Endodermal cell (in vitro differentiated cells): ENCODE results near the gene RBM45. TPM values are rescaled to one million over a fixed set of nuclear protein-coding genes. Genes with fewer than 3 reads are reported as not detected.

Experiments used
- DNase-seq: peaks from one replicate; pipeline ENCODE4 v3.0.0-alpha.2; 2017
- H3K27ac ChIP-seq: 2 replicates; pipeline ENCODE4 v1.5.1; 2013; ENCODE audit warnings: mild to moderate bottlenecking, low read depth, low read length, moderate library complexity
- H3K27me3 ChIP-seq: 2 replicates; pipeline ENCODE4 v1.6.1; 2013; ENCODE audit warnings: mild to moderate bottlenecking, low read length, moderate library complexity; ENCODE audit not compliant: insufficient read depth, control insufficient read depth, poor library complexity, severe bottlenecking
- H3K36me3 ChIP-seq: 2 replicates; pipeline ENCODE4 v1.7.0; 2013; ENCODE audit warnings: mild to moderate bottlenecking, low read length, moderate library complexity; ENCODE audit not compliant: control insufficient read depth, insufficient read depth
- H3K4me1 ChIP-seq: one replicate; pipeline ENCODE4 v1.7.0; 2013; ENCODE audit warnings: low read length; ENCODE audit not compliant: control insufficient read depth, insufficient read depth
- H3K4me3 ChIP-seq: 2 replicates; pipeline ENCODE4 v1.5.1; 2013; ENCODE audit warnings: mild to moderate bottlenecking, low read length, moderate library complexity
- H3K9ac ChIP-seq: 2 replicates; pipeline ENCODE4 v1.6.1; 2013; ENCODE audit warnings: mild to moderate bottlenecking, low read length, moderate library complexity; ENCODE audit not compliant: poor library complexity, severe bottlenecking; ENCODE audit errors: extremely low read depth
- H3K9me3 ChIP-seq: 2 replicates; pipeline ENCODE4 v1.6.1; 2013; ENCODE audit warnings: mild to moderate bottlenecking, low read length, moderate library complexity; ENCODE audit not compliant: control insufficient read depth
- H3K27ac Mint-ChIP-seq: 2 replicates; pipeline ENCODE4 v1.8.0; 2020; ENCODE audit warnings: mixed read lengths
- H3K27me3 Mint-ChIP-seq: 2 replicates; pipeline ENCODE4 v1.8.0; 2021; ENCODE audit warnings: mild to moderate bottlenecking, mixed read lengths; ENCODE audit not compliant: insufficient read depth
- H3K36me3 Mint-ChIP-seq: 2 replicates; pipeline ENCODE4 v1.8.0; 2020; ENCODE audit warnings: low read depth, mixed read lengths
- H3K4me1 Mint-ChIP-seq: 2 replicates; pipeline ENCODE4 v1.8.0; 2020; ENCODE audit warnings: mixed read lengths
- H3K4me3 Mint-ChIP-seq: 2 replicates; pipeline ENCODE4 v1.8.0; 2020; ENCODE audit warnings: mild to moderate bottlenecking, moderate library complexity, mixed read lengths
- H3K9me3 Mint-ChIP-seq: 2 replicates; pipeline ENCODE4 v1.8.0; 2020; ENCODE audit warnings: mild to moderate bottlenecking, mixed read lengths
- WGBS, 2 experiments: methylation state at CpG; one replicate each; pipeline versions ENCODE4 v1.1.5 to v1.1.7; 2013; ENCODE audit warnings: missing lambda C conversion rate in 2 of 2, mixed read lengths in 1 of 2; ENCODE audit not compliant: insufficient coverage in 1 of 2, insufficient read length in 1 of 2; 5-methylcytosine and 5-hydroxymethylcytosine counted together
- total RNA-seq, 2 donors: library from RNA; stranded (reverse); fragmentation: NEBNext Ultra II Directional in 1 of 2; extraction: Animal tissue kit (Norgen Biotek cat#: 25700) in 1 of 2; gene quantifications; 2 replicates in 1 of 2; 3 replicates in 1 of 2; pipeline ENCODE4 v1.2.1, GENCODE V29; 2021
- TF ChIP-seq, protein P1 (sequence below): fragments of 200-600 bp; sonication (generic); conservative IDR thresholded peaks from 2 replicates; pipeline ENCODE4 v1.5.0; 2021; ENCODE audit warnings: antibody characterized with exemption, mild to moderate bottlenecking

Gene RBM45
- total RNA-seq, 2 donors from 2014 or later: 13.7 to 14.9 TPM

DNA sequence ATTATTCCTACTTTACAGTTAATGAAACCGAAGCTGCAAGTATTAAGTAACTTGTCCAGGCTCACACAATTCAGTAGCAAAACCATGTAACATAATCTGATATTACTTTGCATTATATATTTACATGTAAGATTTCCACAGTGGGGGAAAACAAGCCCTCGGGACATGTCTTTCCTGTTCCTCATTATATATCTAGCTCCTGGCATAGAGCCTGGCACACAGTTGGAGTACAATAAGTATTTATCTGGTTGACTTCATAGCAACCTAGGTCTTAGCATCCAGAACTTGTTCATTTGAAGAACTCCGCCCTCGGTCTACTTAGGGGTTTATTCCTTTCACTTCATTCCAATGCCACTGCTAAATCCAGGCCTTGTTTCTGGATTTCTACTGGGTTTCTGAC, 1.6 kb upstream of the RBM45 start:
- Mint-ChIP-seq H3K36me3 (no peaks in the 10 kb centered on the region), H3K27ac (no peak overlapping the region), H3K27me3 (no peaks in the 10 kb centered on the region), H3K9me3 (no peaks in the 10 kb centered on the region), H3K4me3 (no peak overlapping the region), H3K4me1 (no peaks in the 10 kb centered on the region)
- TF ChIP-seq, protein P1, sequence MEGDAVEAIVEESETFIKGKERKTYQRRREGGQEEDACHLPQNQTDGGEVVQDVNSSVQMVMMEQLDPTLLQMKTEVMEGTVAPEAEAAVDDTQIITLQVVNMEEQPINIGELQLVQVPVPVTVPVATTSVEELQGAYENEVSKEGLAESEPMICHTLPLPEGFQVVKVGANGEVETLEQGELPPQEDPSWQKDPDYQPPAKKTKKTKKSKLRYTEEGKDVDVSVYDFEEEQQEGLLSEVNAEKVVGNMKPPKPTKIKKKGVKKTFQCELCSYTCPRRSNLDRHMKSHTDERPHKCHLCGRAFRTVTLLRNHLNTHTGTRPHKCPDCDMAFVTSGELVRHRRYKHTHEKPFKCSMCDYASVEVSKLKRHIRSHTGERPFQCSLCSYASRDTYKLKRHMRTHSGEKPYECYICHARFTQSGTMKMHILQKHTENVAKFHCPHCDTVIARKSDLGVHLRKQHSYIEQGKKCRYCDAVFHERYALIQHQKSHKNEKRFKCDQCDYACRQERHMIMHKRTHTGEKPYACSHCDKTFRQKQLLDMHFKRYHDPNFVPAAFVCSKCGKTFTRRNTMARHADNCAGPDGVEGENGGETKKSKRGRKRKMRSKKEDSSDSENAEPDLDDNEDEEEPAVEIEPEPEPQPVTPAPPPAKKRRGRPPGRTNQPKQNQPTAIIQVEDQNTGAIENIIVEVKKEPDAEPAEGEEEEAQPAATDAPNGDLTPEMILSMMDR: no peak
- 94 to 100% methylated on average over 3 to 4 of the region's 4 CpGs for whole genome bisulfite sequencing, 2 experiments
- no peak overlapping the region for H3K4me3 ChIP-seq
- no peak for DNase-seq
- no peaks in the 10 kb centered on the region for H3K27me3 ChIP-seq
- H3K9me3 ChIP-seq: no peaks in the 10 kb centered on the region
- H3K9ac ChIP-seq: no peak overlapping the region
- no peaks in the 10 kb centered on the region for H3K4me1 ChIP-seq
- H3K36me3 ChIP-seq: no peaks in the 10 kb centered on the region
- H3K27ac ChIP-seq: no peak overlapping the region

DNA sequence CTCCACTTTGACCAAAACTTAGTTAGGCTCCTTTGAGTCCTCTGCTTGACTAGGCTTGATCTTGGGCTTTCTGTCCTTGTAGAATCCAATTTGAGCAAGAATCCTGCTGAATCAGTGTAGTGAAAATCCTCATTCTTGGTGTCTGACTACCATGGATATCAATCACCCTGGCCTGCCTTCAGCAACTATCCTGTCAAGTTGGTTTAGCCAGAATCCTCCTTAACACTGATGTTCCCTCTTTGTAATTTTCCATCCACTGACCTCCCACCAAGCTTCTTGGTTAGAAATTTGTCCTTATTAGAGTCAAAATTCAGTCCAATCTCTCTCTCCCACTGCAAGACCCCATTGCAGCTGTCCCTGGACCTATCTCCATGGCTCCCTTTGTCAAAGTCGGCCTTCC, 494 bp upstream of the RBM45 start:
- WGBS, 2 experiments: 94 to 100% methylated on average over 1 of the region's 1 CpG
- H3K9me3 Mint-ChIP-seq: no peaks in the 10 kb centered on the region
- Histone ChIP-seq H3K9me3 (no peaks in the 10 kb centered on the region), H3K27ac (no peak overlapping the region), H3K4me1 (no peaks in the 10 kb centered on the region), H3K27me3 (no peaks in the 10 kb centered on the region), H3K36me3 (no peaks in the 10 kb centered on the region), H3K4me3 (no peak overlapping the region), H3K9ac (no peak overlapping the region)
- H3K27me3 Mint-ChIP-seq: no peaks in the 10 kb centered on the region
- no peak for DNase-seq
- TF ChIP-seq, protein P1: no peak
- H3K36me3 Mint-ChIP-seq: no peaks in the 10 kb centered on the region
- no peak overlapping the region for H3K27ac Mint-ChIP-seq
- H3K4me3 Mint-ChIP-seq: no peak overlapping the region
- no peaks in the 10 kb centered on the region for H3K4me1 Mint-ChIP-seq

DNA sequence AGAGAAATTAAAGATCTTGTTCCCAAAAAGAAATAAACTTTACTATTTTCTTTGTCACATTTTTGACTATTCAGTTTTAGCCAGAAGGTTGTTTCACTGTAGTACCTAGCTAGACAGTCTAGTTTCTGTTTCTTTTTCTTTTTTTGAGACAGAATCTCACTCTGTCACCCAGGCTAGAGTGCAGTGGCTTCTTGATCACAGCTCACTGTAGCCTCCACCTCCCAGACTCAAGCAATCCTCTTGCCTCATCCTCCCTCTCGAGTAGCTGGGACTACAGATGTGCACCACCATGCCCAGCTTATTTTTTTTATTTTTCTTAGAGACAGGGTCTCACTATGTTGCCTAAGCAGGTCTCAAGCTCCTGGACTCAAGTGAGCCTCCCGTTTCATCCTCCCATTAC, 2.2 kb downstream of the RBM45 start:
- Mint-ChIP-seq H3K36me3 (no peaks in the 10 kb centered on the region), H3K9me3 (no peaks in the 10 kb centered on the region), H3K27me3 (no peaks in the 10 kb centered on the region), H3K27ac (no peak overlapping the region), H3K4me1 (no peaks in the 10 kb centered on the region), H3K4me3 (no peak overlapping the region)
- Histone ChIP-seq H3K27me3 (no peaks in the 10 kb centered on the region), H3K4me3 (no peak overlapping the region), H3K36me3 (no peaks in the 10 kb centered on the region), H3K9ac (no peak overlapping the region), H3K27ac (no peak overlapping the region), H3K9me3 (no peaks in the 10 kb centered on the region), H3K4me1 (no peaks in the 10 kb centered on the region)
- WGBS, 2 experiments: 92 to 98% methylated on average over 2 of the region's 2 CpGs
- TF ChIP-seq, protein P1: no peak
- DNase-seq: no peak
